Neural cell (in vitro differentiated cells): ENCODE data around the gene RYK.

ENCODE experiments used
- CTCF ChIP-seq: fragments of 450-650 bp; IDR thresholded peaks from 2 replicates; pipeline ENCODE4 v1.5.1; 2014; ENCODE audit warnings: antibody characterized with exemption, mild to moderate bottlenecking, moderate library complexity; ENCODE audit not compliant: poor library complexity, severe bottlenecking
- EP300 ChIP-seq: fragments of 450-650 bp; conservative IDR thresholded peaks from 2 replicates; pipeline ENCODE4 v1.6.1; 2014; ENCODE audit warnings: antibody characterized with exemption, mild to moderate bottlenecking, moderate library complexity; ENCODE audit not compliant: poor library complexity, severe bottlenecking
- EZH2 ChIP-seq: fragments of 200-600, 300-800 bp; shearing (Covaris generic), sonication (generic); IDR thresholded peaks from 2 replicates; pipeline ENCODE4 v1.6.1; 2014; ENCODE audit warnings: antibody characterized with exemption, low read length, borderline replicate concordance, mild to moderate bottlenecking; ENCODE audit not compliant: insufficient read depth, poor library complexity, severe bottlenecking
- MXI1 ChIP-seq: fragments of 450-650 bp; conservative IDR thresholded peaks from 2 replicates; pipeline ENCODE4 v1.6.1; 2014; ENCODE audit warnings: antibody characterized with exemption, mild to moderate bottlenecking; ENCODE audit not compliant: poor library complexity, severe bottlenecking
- POLR2AphosphoS5 ChIP-seq: IDR thresholded peaks from 2 replicates; pipeline ENCODE4 v1.6.1; 2012
- RAD21 ChIP-seq: fragments of 450-650 bp; conservative IDR thresholded peaks from 2 replicates; pipeline ENCODE4 v1.6.1; 2014; ENCODE audit warnings: antibody characterized with exemption, mild to moderate bottlenecking, moderate library complexity
- TAF1 ChIP-seq: IDR thresholded peaks from 2 replicates; pipeline ENCODE4 v1.6.1; 2012; ENCODE audit warnings: low read depth

- no peak for TF ChIP-seq CTCF
- no peak for TF ChIP-seq RAD21
- TF ChIP-seq POLR2AphosphoS5, result no peak
- no peak for TF ChIP-seq MXI1
- TF ChIP-seq EP300, result no peak
- no peak for TF ChIP-seq EZH2
- no peak for TF ChIP-seq TAF1
Measured at GRCh38 chr3:134216191-134216764, 34.4 kb downstream of the RYK start.
